Stimulated activated CD4-positive, alpha-beta T cell treated with anti-CD3 and anti-CD28 coated beads, TNF-alpha, amount 100 ng/mL, for 1 hour (primary cell): ENCODE data around the gene CNNM2.
"Not testable (repeated sequence)": the region's sequence is repeated elsewhere in the genome, so short reads cannot be mapped to it uniquely, and the experiment has no call there.

ENCODE experiments used
- DNase-seq, 3 donors: peaks; one replicate each; pipeline ENCODE4 v3.0.0-alpha.2; 2020; ENCODE audit warnings: low read depth in 3 of 3, low spot score in 1 of 3

CNNM2 gene

DNA sequence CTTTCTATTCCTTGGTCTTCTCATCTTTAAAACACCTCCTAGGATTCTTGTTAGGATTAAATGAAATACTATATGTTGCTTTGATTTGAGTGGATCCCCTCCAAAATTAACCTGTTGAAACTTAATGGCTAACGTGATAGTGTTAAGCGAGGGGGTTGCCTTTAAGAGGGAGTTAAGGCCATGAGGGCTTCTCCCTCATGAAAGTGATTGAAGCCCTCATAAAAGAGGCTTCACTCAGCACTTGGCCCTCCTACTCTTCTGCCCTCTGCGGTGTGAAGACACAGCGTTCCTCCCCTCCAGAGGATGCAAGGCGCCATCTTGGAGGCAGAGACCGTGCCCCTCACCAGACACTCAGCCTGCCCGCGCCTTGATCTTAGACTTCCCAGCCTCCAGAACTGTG lies 46.6 kb downstream of the CNNM2 start:
- no peak for DNase-seq

DNA sequence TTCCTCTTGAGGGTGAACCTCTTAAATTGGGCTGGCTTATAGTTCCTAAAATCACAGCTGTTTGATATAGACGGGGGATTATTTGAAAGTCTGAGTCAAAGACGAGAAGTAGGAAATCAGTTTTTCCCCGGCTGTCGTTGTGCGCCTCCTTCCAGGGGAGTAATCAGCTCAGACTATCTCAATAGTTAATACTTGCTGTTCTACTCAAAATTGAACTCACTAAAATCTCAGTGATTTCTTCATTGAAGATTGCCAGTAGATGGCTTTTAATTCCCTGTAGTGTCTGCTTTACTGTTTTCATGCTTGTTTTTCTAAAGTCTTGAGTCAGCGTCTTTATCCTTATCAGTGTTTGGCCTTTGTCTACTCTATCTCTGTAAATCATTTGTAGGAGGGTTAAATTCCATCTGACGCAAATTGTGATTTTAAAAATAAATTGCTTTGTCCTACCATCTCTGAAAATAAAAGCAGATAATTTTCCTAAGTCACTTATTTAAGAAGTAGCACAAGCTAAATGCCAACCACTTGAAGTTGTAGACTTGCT lies 47.3 kb downstream of the CNNM2 start:
- DNase-seq, result no peak

DNA sequence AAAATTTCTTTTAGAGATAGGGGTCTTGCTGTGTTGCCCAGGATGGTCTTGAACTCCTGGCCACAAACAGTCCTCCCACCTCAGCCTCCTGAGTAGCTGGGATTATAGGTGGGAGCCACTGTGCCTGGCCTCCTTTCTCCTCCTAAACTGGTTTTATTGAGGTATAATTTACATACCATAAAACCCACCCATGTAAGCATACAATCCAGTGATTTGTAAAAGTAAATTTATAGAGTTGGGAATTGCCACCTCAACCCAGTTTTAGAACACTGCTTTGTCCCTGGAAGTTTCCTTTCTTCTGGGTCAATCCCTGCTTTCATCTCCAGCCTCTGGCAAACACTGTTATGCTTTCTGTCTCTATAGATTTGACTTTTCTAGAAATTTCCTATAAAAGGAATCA lies 49.0 kb downstream of the CNNM2 start:
- no peak for DNase-seq

DNA sequence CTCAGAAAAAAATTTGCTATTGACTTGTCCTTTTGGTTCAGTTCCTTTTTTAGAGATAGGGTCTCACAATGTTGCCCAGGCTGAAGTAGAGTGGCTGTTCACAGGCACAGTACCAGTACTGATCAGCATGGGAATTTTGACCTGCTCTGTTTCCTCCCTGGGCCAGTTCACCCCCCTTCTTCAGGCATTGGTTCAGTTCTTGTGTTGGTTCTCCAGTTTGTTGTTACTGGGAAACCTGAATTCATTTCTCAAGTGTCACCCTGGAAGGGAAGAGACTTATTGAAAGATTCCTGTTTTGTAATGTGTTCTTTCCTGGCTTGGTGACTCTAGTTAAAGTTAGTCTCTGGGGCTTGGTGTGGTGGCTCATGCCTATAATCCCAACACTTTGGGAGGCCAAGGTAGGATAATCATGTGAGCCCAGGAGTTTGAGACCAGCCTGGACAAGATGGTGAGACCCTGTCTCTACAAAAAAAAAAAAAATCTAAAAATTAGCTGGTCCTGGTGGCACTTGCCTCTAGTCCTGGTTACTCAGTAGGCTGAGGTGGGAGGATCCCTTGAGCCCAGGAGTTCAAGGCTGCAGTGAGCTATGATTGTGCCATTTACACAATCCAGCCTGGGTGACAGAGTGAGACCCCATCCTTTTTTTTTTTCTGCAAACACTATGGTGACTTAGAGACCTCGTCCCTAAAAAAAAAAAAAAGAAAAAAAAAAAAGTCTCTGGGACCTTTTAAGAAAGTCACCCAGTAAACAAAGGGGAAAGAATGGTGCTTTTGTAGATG lies 52.7 kb downstream of the CNNM2 start:
- DNase-seq, result no peak

DNA sequence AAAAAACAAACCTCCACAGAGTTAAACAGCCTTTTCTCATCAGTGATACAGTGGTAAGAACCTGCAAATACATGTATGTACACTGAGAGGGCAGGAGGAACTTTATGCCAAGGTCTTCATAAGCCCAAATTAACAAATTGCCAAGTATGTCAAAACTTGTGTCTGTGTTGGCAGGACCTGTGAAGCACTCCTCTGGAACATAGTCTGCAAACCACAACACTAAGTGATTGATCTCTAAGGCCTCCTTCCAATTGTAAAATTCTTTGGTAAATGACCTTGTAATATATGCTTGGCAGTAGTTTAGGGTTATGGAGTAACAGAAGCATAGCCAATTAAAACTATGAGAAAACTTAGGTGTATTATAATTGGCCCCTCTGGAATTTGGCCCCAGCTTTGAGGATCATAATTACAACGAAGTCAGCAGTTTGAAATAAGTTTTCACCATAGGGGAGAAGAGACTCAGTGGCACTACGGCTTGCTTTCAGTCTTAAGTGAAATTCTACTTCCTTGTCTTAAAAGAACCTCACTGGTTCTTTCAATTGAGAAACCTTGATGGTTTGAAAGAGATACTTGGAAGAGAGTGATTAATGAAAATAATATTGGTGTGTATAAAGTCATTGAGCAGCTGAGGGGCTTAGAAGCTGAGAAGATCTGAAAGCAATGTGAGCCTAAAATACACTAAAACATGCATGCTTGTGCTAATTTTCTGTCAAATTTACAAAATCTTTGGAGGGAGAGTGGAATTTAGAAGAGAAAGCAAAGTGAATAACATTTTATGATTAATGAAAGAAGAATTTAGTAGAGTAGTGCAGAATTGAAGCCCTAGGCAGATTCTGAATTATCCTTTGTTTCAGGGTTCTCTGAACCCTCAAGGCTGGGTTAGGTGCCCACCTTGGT lies 57.6 kb downstream of the CNNM2 start:
- no peak for DNase-seq

DNA sequence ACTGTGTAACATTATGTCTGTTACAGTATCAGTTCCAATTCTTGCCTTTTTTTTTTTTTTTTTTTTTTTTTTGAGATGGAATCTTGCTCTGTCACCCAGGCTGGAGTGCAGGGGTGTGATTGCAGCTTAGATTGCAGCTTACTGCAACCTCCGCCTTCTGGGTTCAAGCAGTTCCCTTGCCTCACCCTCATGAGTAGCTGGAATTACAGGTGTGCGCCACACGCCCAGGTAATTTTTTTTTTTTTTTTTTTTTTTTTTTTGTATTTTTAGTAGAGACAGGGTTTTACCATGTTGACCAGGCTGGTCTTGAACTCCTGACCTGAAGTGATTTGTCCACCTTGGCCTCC lies 58.3 kb downstream of the CNNM2 start:
- not testable (repeated sequence) for DNase-seq

DNA sequence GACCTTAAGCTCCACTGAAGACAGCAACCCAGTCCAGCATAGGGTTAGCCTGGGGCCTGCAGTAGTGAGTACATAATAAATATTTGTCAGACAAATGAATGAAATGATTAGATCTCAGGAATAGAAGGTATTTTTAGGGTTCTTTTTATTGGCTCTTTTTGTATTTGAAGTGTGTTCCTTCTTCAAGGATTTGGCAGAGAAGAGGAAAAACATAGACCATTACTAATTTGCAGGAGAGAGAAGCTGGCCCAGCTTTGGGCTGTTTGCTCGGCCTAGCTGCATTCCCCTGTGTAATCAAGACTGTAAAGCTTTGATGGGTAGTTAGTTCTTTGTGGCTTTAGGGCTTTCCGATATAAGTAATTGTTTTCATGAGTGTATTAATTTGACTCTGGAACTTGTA lies 64.2 kb downstream of the CNNM2 start:
- no peak for DNase-seq

DNA sequence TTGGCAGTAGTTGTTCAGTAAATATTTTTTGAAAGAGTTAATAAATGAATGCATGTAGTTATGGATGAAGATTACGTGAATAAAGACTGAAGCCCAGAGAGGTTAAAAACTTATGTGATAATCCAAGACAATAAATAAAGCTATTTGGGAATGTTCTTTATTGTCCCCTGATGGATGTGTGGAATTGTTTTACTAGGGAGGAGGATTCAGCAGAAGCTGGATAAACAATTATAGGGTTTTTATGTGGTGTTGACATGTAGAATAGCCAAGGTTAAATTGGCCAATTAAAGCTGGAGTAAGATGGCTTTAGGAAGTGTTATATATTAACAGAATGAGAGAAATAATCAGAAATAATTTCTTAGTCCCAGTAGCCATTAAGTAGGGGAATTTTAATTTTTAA lies 66.0 kb downstream of the CNNM2 start:
- DNase-seq, result no peak

DNA sequence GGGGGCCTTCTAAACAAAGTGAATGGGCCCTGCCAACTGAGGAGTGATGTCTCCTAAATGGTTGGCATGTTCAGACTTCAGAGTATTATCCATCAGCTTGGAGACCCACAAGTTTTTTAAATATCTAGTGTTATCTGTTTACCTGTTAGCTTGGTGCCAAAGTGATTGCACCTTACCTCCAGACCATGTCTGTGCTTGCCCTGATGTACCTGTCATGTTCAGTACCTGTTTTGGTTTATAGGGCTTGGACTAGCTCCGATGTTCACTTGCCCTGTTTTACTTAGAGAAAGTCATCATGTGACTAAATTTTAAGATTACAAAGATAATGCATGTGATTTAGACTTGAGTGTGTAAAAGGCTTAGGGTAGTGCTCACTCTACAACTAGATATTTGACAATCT lies 67.7 kb downstream of the CNNM2 start:
- no peak for DNase-seq

DNA sequence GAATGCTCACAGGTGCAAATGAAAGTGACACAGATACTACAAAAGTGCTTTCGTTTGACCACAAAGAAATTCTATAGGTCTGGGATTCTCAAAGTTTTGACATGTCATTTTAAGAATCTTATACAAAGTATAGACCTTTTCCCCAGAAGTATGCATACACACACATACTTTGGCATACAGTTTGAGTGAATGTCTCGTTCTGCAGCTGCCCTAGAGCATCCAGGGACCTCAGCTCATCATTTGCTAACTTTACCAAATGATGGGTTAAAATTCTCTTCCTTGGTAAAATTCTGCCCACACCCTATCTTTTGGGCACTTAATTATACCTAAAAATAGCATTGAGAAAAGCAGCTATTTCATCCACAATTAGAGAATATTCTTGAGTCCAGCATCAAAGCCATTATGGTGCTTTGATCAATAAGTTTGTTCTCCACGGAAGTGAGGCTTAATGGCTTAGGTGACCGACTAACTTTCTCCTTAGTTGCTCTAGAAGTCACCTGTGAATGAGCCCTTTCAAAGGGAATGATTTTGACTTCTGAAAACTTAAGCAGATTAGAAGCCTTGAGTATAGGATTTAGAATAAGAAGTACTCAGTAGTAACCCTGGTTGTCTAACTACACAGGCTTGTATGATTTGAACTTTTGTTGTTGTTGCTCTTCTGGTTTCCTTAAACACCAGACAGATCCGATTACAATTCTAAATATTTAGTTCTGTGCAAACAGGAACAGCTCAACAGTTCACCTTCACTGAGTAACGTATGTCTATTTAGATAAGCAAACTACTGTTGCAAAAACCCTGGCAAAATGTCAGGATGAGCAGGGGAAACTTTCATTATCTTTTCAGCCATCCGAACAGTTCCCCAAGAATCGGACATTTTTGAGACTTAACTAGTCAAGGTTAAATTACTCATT lies 70.6 kb downstream of the CNNM2 start:
- no peak for DNase-seq

DNA sequence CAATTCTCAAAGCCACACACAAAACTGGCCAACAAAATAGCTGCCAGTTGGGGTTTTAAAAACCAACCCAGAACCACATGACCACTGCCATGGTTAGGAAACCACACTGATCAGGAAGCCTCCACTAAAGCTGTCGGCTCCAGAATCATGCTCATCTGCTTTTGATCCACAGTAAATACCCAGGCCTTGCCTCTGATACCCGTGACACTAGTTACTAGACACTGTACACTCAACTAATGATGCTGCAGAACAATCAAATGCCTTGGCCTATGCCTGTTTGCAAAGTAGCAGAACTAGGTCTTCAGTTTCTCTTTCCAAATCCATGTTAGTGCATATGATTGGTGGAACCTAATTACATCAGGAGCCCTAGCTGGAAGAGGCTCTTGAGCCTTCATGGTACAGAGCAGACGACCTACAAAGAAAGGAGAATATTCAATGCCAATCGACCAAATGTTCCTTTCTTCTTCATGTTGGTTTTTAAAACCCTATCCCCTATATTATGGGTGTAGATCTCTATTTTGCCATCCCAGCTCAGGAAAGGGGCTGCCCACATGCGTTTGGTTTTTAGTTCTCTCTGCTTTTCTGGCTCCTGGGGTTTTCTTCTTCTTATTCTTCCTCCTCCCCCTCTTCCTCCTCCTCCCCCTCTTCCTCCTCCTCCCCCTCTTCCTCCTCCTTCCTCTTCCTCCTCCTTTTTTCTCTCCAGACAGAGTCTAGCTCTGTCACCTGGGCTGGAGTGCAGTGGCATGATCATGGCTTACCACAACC lies 76.6 kb downstream of the CNNM2 start:
- no peak for DNase-seq

DNA sequence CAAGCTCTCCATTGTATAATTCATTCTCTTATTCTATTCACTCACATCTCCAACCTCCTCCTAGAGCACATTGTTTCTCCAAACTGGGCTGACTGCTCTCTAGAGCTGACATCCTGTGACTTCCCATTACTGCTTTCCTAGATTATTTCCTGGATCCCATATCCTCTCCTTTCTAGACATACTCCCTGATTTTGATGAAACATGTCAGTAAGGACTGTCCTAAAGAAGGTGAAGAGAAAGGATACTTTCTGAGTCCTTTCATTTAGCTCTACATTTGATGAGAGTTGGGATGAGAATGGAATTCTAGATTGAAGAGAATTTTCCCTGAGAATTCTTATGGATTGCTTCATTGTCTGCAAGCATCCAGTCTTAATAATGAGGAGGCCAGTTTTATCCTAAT lies 78.8 kb downstream of the CNNM2 start:
- DNase-seq, result no peak

DNA sequence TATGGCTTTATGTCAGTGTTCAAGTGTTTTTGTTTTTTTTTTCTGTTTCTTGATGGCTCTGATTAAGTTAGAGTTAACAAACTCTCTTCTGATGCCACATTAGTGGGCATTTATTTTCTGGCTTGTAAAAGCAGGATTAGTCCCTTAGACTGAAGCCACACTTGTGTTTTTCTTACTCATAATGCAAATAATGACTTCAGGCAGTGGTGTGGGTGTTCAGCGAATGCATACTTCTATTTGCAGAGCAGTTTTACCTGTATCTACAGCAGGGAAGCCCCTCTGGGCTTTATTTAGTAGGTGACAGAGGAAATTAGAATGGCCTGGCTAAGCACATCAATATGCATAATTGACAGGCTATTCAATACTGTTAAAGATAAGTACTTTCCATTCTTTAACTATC lies 79.9 kb downstream of the CNNM2 start:
- no peak for DNase-seq

DNA sequence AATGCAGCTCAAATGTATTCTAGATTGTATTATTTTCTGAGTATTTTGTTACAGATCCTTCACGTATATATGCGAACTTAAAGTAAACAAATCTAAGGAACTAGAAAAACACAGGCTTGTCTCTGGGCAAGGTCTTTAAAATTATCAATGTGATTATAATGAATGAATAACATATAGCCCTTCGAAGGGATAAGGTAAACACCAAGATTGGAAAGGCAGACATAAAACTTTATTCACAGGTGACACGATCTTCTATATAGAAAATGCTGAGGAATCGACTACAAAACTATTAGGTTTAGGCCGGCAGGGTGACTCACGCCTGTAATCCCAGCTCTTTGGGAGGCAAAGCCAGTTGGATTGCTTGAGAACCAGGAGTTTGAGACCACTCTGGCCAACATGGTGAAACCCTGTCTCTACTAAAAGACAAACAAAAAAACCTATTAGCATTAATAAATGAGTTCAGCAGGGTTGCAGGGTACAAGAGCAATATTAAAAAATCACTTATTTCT lies 80.4 kb downstream of the CNNM2 start:
- no peak for DNase-seq

DNA sequence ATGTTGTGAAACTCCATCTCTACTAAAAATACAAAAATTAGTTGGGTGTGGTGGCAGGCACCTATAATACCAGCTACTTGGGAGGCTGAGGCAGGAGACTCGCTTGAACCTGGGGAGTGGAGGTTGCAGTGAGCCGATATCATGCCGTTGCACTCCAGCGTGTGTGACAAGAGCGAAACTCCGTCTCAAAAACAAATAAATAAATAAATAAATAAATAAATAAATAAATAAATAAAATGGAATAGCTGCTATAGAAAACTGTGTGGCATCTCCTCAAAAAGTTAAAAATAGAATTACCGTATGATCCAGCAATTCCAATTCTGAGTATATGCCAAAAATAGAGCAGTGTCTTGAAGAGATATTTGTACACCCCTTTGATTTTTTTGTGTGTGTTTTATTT lies 82.0 kb downstream of the CNNM2 start:
- not testable (repeated sequence) for DNase-seq

DNA sequence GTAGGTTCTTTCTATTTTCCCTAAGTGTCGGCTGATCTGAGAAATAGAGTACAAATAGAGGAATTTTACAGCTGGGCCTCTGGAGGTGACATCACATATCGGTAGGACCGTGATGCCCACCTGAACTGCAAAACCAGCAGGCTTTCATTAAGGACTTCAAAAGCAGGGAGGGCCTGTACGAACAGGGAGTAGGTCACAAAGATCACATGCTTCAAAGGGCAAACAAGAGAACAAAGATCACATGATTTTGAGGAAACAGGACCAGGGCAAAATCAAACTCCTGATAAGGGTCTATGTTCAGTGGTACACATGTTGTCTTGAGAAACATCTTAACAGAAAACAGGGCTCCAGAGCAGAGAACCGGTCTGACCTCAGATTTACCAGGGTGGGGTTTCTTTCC lies 88.9 kb downstream of the CNNM2 start:
- no peak for DNase-seq

DNA sequence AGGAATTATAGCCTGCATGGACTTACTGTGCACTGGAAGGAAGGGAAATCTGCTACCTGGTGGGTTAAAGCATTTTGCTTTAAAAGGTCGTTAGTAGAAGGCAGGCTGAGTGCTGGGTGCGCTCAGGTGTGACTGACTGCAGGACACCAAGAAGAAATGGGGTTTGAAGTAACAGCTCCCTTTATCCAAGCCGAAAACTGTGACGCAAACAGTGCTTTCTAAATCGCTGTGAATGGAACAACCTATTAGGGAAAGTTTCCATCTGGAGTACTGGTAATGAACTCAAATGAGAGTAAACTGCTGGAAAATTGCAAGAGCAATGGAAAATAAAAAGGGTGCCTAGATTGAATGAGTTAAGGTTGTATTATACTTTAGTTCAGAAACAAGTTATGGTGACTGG lies 95.3 kb downstream of the CNNM2 start:
- DNase-seq, result no peak

DNA sequence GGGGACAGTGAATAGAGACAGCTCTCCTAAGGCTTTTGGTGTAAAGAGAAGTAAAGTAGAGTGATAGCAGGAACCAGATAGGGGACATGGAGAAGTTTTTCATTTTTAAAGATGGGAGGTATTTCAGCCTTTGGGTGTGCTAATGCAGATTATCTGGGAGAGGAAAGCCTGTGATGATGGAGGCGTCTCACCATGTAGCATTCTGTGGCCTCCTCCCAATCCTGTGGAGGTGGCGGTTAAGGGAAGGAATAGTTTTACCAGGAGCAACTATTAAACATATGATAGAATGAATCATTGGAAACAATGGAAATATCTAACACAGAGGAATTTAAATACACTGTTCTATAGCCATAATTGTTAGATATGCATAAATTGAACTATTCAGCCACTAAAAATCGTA lies 101.3 kb downstream of the CNNM2 start:
- no peak for DNase-seq

DNA sequence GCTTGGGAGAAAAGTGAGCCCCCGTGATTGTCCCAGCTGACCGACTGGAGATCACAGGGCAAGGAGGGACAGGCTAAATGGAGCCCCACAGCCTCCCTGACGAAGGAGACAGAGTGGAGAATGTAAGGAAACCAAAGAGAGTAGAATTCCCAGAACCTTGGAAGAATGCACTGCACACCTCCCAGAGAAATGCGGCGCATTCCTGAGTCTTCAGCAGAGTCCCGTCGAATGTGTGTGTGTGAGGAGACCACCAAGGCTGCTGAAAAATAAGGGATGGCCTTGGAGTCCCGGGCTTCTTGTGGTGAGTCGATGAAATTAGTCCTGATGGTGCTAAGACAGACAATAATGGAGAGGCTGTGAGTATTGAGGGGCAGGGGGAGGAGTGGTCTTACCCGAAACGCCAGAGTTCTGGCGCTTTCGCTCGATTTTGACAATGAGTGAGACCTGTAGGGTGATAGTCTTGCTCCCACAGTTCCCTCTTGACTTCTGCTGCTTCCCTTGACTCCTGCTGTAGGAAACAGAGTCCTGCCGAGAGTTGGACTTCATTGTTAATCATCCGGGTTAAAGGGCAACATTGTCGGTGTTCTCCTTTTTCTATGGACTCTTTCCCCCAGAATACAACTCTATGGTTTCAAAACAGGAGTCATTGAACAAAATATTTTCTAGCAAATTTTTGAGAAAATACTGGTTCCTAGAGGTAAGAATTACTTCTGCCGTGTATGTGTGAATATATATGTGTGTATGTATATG lies 103.2 kb downstream of the CNNM2 start:
- DNase-seq, result no peak

DNA sequence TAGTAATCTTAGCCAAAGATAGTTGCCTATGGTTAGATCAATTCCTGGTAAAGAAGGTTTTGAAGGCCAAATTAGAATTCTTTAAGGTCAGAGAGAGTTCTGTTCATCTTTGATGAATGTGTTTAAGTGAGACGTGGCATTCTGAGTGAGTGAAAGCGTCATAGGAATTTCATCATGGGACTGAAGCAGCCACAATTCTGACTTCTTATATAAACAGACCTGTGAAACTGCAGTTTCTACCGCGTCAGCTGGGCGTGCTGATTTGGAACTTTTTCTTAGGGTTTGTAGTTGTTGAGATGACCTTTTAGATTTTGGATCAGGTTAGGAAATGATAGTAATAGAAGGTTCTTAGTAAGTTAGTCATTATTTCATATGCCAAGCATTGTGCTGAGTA lies 103.8 kb downstream of the CNNM2 start:
- DNase-seq, result no peak
